Measurements from ENCODE around the gene SFTA2.
"Not testable (repeated sequence)": the region's sequence is repeated elsewhere in the genome, so short reads cannot be mapped to it uniquely, and the experiment has no call there.

SFTA2 gene

GRCh38 chr6:30907290-30907757 lies 24.6 kb downstream of the SFTA2 start:
- not testable (repeated sequence) for H3K4me1 ChIP-seq (ENCODE audit: control insufficient read depth, insufficient read depth, low read length); H3K9me3 ChIP-seq (ENCODE audit: control insufficient read depth, insufficient read depth, low read length); H3K27me3 ChIP-seq (ENCODE audit: control insufficient read depth, insufficient read depth, low read length)
- Histone ChIP-seq H3K36me3 (ENCODE audit: control insufficient read depth, insufficient read depth, low read length) (peaks cover 15% of the 10 kb centered on the region), H3K4me3 (ENCODE audit: low read depth, low read length) (peak overlapping the region; percentile 89), H3K9ac (ENCODE audit: low read depth, low read length) (peak overlapping the region; percentile 54)

GRCh38 chr6:30903236-30903635 lies 28.7 kb downstream of the SFTA2 start:
- no peak overlapping the region for H3K4me3 ChIP-seq (ENCODE audit: low read depth, low read length)
- H3K9ac ChIP-seq (ENCODE audit: low read depth, low read length), result no peak overlapping the region
- peaks cover 14% of the 10 kb centered on the region for H3K36me3 ChIP-seq (ENCODE audit: control insufficient read depth, insufficient read depth, low read length)
- H3K4me1 ChIP-seq (ENCODE audit: control insufficient read depth, insufficient read depth, low read length), result no peaks in the 10 kb centered on the region
- no peaks in the 10 kb centered on the region for H3K27me3 ChIP-seq (ENCODE audit: control insufficient read depth, insufficient read depth, low read length)
- no peaks in the 10 kb centered on the region for H3K9me3 ChIP-seq (ENCODE audit: control insufficient read depth, insufficient read depth, low read length)

GRCh38 chr6:30902709-30903108 lies 29.3 kb downstream of the SFTA2 start:
- Histone ChIP-seq H3K4me1 (ENCODE audit: control insufficient read depth, insufficient read depth, low read length) (no peaks in the 10 kb centered on the region), H3K27me3 (ENCODE audit: control insufficient read depth, insufficient read depth, low read length) (no peaks in the 10 kb centered on the region), H3K4me3 (ENCODE audit: low read depth, low read length) (no peak overlapping the region), H3K9ac (ENCODE audit: low read depth, low read length) (no peak overlapping the region), H3K36me3 (ENCODE audit: control insufficient read depth, insufficient read depth, low read length) (peaks cover 19% of the 10 kb centered on the region), H3K9me3 (ENCODE audit: control insufficient read depth, insufficient read depth, low read length) (no peaks in the 10 kb centered on the region)

GRCh38 chr6:30902196-30902595 lies 29.8 kb downstream of the SFTA2 start:
- H3K9me3 ChIP-seq (ENCODE audit: control insufficient read depth, insufficient read depth, low read length); H3K27me3 ChIP-seq (ENCODE audit: control insufficient read depth, insufficient read depth, low read length); H3K4me3 ChIP-seq (ENCODE audit: low read depth, low read length); H3K9ac ChIP-seq (ENCODE audit: low read depth, low read length); H3K4me1 ChIP-seq (ENCODE audit: control insufficient read depth, insufficient read depth, low read length): not testable (repeated sequence)
- peaks cover 24% of the 10 kb centered on the region for H3K36me3 ChIP-seq (ENCODE audit: control insufficient read depth, insufficient read depth, low read length)

GRCh38 chr6:30901436-30901835 lies 30.5 kb downstream of the SFTA2 start:
- no peaks in the 10 kb centered on the region for H3K27me3 ChIP-seq (ENCODE audit: control insufficient read depth, insufficient read depth, low read length)
- H3K9ac ChIP-seq (ENCODE audit: low read depth, low read length), result no peak overlapping the region
- no peak overlapping the region for H3K4me3 ChIP-seq (ENCODE audit: low read depth, low read length)
- no peaks in the 10 kb centered on the region for H3K4me1 ChIP-seq (ENCODE audit: control insufficient read depth, insufficient read depth, low read length)
- peaks cover 28% of the 10 kb centered on the region for H3K36me3 ChIP-seq (ENCODE audit: control insufficient read depth, insufficient read depth, low read length)
- H3K9me3 ChIP-seq (ENCODE audit: control insufficient read depth, insufficient read depth, low read length), result no peaks in the 10 kb centered on the region

GRCh38 chr6:30900863-30901417 lies 31.0 kb downstream of the SFTA2 start:
- Histone ChIP-seq H3K9me3 (ENCODE audit: control insufficient read depth, insufficient read depth, low read length) (no peaks in the 10 kb centered on the region), H3K4me3 (ENCODE audit: low read depth, low read length) (no peak overlapping the region), H3K27me3 (ENCODE audit: control insufficient read depth, insufficient read depth, low read length) (no peaks in the 10 kb centered on the region), H3K4me1 (ENCODE audit: control insufficient read depth, insufficient read depth, low read length) (no peaks in the 10 kb centered on the region), H3K36me3 (ENCODE audit: control insufficient read depth, insufficient read depth, low read length) (peaks cover 29% of the 10 kb centered on the region), H3K9ac (ENCODE audit: low read depth, low read length) (no peak overlapping the region)

- Histone ChIP-seq H3K4me1 (ENCODE audit: control insufficient read depth, insufficient read depth, low read length) (no peaks in the 10 kb centered on the region), H3K9ac (ENCODE audit: low read depth, low read length) (no peak overlapping the region), H3K9me3 (ENCODE audit: control insufficient read depth, insufficient read depth, low read length) (no peaks in the 10 kb centered on the region), H3K4me3 (ENCODE audit: low read depth, low read length) (no peak overlapping the region), H3K27me3 (ENCODE audit: control insufficient read depth, insufficient read depth, low read length) (no peaks in the 10 kb centered on the region), H3K36me3 (ENCODE audit: control insufficient read depth, insufficient read depth, low read length) (peaks cover 48% of the 10 kb centered on the region)
Measured at GRCh38 chr6:30898750-30899360, 33.1 kb downstream of the SFTA2 start.

- Histone ChIP-seq H3K4me1 (ENCODE audit: control insufficient read depth, insufficient read depth, low read length) (no peaks in the 10 kb centered on the region), H3K9me3 (ENCODE audit: control insufficient read depth, insufficient read depth, low read length) (no peaks in the 10 kb centered on the region), H3K36me3 (ENCODE audit: control insufficient read depth, insufficient read depth, low read length) (peaks cover 58% of the 10 kb centered on the region), H3K9ac (ENCODE audit: low read depth, low read length) (no peak overlapping the region), H3K27me3 (ENCODE audit: control insufficient read depth, insufficient read depth, low read length) (no peaks in the 10 kb centered on the region), H3K4me3 (ENCODE audit: low read depth, low read length) (no peak overlapping the region)
Measured at GRCh38 chr6:30897882-30898281, 34.1 kb downstream of the SFTA2 start.

- Histone ChIP-seq H3K27me3 (ENCODE audit: control insufficient read depth, insufficient read depth, low read length) (no peaks in the 10 kb centered on the region), H3K4me3 (ENCODE audit: low read depth, low read length) (no peak overlapping the region), H3K36me3 (ENCODE audit: control insufficient read depth, insufficient read depth, low read length) (peaks cover 71% of the 10 kb centered on the region), H3K9ac (ENCODE audit: low read depth, low read length) (no peak overlapping the region), H3K9me3 (ENCODE audit: control insufficient read depth, insufficient read depth, low read length) (no peaks in the 10 kb centered on the region), H3K4me1 (ENCODE audit: control insufficient read depth, insufficient read depth, low read length) (peaks cover 2% of the 10 kb centered on the region)
Measured at GRCh38 chr6:30896541-30896940, 35.4 kb downstream of the SFTA2 start.

- H3K9ac ChIP-seq (ENCODE audit: low read depth, low read length), result no peak overlapping the region
- H3K4me1 ChIP-seq (ENCODE audit: control insufficient read depth, insufficient read depth, low read length), result peaks cover 2% of the 10 kb centered on the region
- H3K27me3 ChIP-seq (ENCODE audit: control insufficient read depth, insufficient read depth, low read length), result no peaks in the 10 kb centered on the region
- H3K36me3 ChIP-seq (ENCODE audit: control insufficient read depth, insufficient read depth, low read length), result peaks cover 83% of the 10 kb centered on the region
- H3K4me3 ChIP-seq (ENCODE audit: low read depth, low read length), result no peak overlapping the region
- no peaks in the 10 kb centered on the region for H3K9me3 ChIP-seq (ENCODE audit: control insufficient read depth, insufficient read depth, low read length)
Measured at GRCh38 chr6:30895343-30895742, 36.6 kb downstream of the SFTA2 start.

- H3K9ac ChIP-seq (ENCODE audit: low read depth, low read length), result no peak overlapping the region
- peaks cover 87% of the 10 kb centered on the region for H3K36me3 ChIP-seq (ENCODE audit: control insufficient read depth, insufficient read depth, low read length)
Measured at GRCh38 chr6:30894935-30895334, 37.0 kb downstream of the SFTA2 start.

GRCh38 chr6:30894381-30894780 lies 37.6 kb downstream of the SFTA2 start:
- Histone ChIP-seq H3K27me3 (ENCODE audit: control insufficient read depth, insufficient read depth, low read length) (no peaks in the 10 kb centered on the region), H3K4me1 (ENCODE audit: control insufficient read depth, insufficient read depth, low read length) (peaks cover 2% of the 10 kb centered on the region), H3K9ac (ENCODE audit: low read depth, low read length) (no peak overlapping the region), H3K36me3 (ENCODE audit: control insufficient read depth, insufficient read depth, low read length) (peaks cover 89% of the 10 kb centered on the region), H3K4me3 (ENCODE audit: low read depth, low read length) (no peak overlapping the region), H3K9me3 (ENCODE audit: control insufficient read depth, insufficient read depth, low read length) (no peaks in the 10 kb centered on the region)

More at GRCh38 chr6:30894935-30895334, 37.0 kb downstream of the SFTA2 start:
- H3K4me3 ChIP-seq (ENCODE audit: low read depth, low read length), result no peak overlapping the region
- H3K4me1 ChIP-seq (ENCODE audit: control insufficient read depth, insufficient read depth, low read length), result peaks cover 2% of the 10 kb centered on the region
- no peaks in the 10 kb centered on the region for H3K9me3 ChIP-seq (ENCODE audit: control insufficient read depth, insufficient read depth, low read length)
- no peaks in the 10 kb centered on the region for H3K27me3 ChIP-seq (ENCODE audit: control insufficient read depth, insufficient read depth, low read length)
